Neural progenitor cell (in vitro differentiated cells): ENCODE data around the gene AP1AR.

Experiments
- EZH2 ChIP-seq: fragments of 200-600 bp; sonication (generic); IDR thresholded peaks from 2 replicates; pipeline ENCODE4 v1.6.1; 2017; ENCODE audit warnings: antibody characterized with exemption, mild to moderate bottlenecking, moderate library complexity
- TF ChIP-seq, protein P1 (sequence below): fragments of 200-600 bp; sonication (generic); IDR thresholded peaks from 2 replicates; pipeline ENCODE4 v1.5.1; 2017; ENCODE audit warnings: antibody characterized with exemption, mild to moderate bottlenecking

DNA sequence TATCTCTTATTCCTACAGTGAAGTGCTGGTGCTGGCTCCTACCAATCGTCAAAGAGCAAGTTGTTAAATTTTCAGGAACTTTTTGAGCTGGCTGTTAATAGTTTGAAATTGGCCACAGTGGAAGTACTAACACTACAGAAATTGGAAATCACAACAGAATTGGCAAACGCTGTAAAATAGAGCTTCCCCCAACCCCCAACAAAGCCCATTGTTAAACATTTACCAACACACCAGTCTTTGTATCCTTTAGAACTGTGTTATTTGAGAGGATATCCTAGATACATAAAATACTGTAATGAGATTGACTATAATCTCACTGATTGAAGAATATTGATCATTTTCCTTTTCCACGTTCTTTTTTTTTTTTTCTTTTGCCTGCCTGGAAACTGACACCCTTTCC is 49.0 kb upstream of the AP1AR start:
- TF ChIP-seq, protein P1, sequence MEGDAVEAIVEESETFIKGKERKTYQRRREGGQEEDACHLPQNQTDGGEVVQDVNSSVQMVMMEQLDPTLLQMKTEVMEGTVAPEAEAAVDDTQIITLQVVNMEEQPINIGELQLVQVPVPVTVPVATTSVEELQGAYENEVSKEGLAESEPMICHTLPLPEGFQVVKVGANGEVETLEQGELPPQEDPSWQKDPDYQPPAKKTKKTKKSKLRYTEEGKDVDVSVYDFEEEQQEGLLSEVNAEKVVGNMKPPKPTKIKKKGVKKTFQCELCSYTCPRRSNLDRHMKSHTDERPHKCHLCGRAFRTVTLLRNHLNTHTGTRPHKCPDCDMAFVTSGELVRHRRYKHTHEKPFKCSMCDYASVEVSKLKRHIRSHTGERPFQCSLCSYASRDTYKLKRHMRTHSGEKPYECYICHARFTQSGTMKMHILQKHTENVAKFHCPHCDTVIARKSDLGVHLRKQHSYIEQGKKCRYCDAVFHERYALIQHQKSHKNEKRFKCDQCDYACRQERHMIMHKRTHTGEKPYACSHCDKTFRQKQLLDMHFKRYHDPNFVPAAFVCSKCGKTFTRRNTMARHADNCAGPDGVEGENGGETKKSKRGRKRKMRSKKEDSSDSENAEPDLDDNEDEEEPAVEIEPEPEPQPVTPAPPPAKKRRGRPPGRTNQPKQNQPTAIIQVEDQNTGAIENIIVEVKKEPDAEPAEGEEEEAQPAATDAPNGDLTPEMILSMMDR: no peak
- no peak for TF ChIP-seq EZH2
